Osteoblast (primary cell): ENCODE measurements around the gene MT4. TPM values are rescaled to one million over a fixed set of nuclear protein-coding genes. Genes with fewer than 3 reads are reported as not detected.

Experiments used
- DNase-seq: peaks from one replicate; pipeline ENCODE4 v3.0.0; 2011; ENCODE audit warnings: low spot score, mixed read lengths; ENCODE audit not compliant: insufficient read length; ENCODE audit errors: missing footprints
- H2AFZ ChIP-seq: 2 replicates; pipeline ENCODE4 v1.6.0; 2011; ENCODE audit warnings: mild to moderate bottlenecking, low read length
- H3K27ac ChIP-seq: 2 replicates; pipeline ENCODE4 v1.5.1; 2011; ENCODE audit warnings: mild to moderate bottlenecking, low read depth, low read length, moderate library complexity
- H3K27me3 ChIP-seq: 2 replicates; pipeline ENCODE4 v1.6.0; 2012; ENCODE audit warnings: mild to moderate bottlenecking, control low read depth, inconsistent platforms, low read length, moderate library complexity; ENCODE audit not compliant: insufficient read depth
- H3K36me3 ChIP-seq: 2 replicates; pipeline ENCODE4 v1.5.1; 2011; ENCODE audit warnings: mild to moderate bottlenecking, low read length, control low read depth, moderate library complexity; ENCODE audit not compliant: insufficient read depth
- H3K4me1 ChIP-seq: 2 replicates; pipeline ENCODE4 v1.5.1; 2011; ENCODE audit warnings: mild to moderate bottlenecking, low read length, control low read depth, moderate library complexity; ENCODE audit not compliant: insufficient read depth
- H3K4me2 ChIP-seq: 2 replicates; pipeline ENCODE4 v1.6.0; 2011; ENCODE audit warnings: mild to moderate bottlenecking, low read length; ENCODE audit not compliant: insufficient read depth
- H3K4me3 ChIP-seq: fragments of 200-600 bp; sonication (generic); 3 replicates; pipeline ENCODE4 v1.5.1; 2012; ENCODE audit warnings: mild to moderate bottlenecking, low read length, inconsistent platforms; ENCODE audit not compliant: insufficient read depth
- H3K79me2 ChIP-seq: 2 replicates; pipeline ENCODE4 v1.6.0; 2012; ENCODE audit warnings: mild to moderate bottlenecking, low read length, control low read depth, inconsistent platforms; ENCODE audit not compliant: insufficient read depth
- H3K9me3 ChIP-seq: 2 replicates; pipeline ENCODE4 v1.5.1; 2011; ENCODE audit warnings: low read depth, low read length, control low read depth
- H4K20me1 ChIP-seq: 2 replicates; pipeline ENCODE4 v1.6.0; 2012; ENCODE audit warnings: mild to moderate bottlenecking, low read length, control low read depth; ENCODE audit not compliant: insufficient read depth
- CTCF ChIP-seq: IDR thresholded peaks from 2 replicates; pipeline ENCODE4 v1.5.1; 2011; ENCODE audit warnings: mild to moderate bottlenecking, low read depth, low read length, moderate library complexity; ENCODE audit errors: extremely low read depth
- total RNA-seq: library from RNA; depleted of rRNA; stranded (reverse); fragments of >200 nt; gene quantifications from 2 replicates; pipeline ENCODE4 v1.2.3, GENCODE V29; 2012

The MT4 gene
- total RNA-seq, 1 donor: not detected

GRCh38 chr16:56613706-56614105, 48.8 kb downstream of the MT4 start:
- no peaks in the 10 kb centered on the region for H3K9me3 ChIP-seq
- peak overlapping the region; percentile 65 for H3K27ac ChIP-seq
- no peak overlapping the region for H2AFZ ChIP-seq
- H3K27me3 ChIP-seq: no peaks in the 10 kb centered on the region
- TF ChIP-seq CTCF: no peak
- peaks cover 65% of the 10 kb centered on the region for H3K4me1 ChIP-seq
- H4K20me1 ChIP-seq: no peaks in the 10 kb centered on the region
- no peaks in the 10 kb centered on the region for H3K79me2 ChIP-seq
- DNase-seq: no peak
- H3K36me3 ChIP-seq: no peaks in the 10 kb centered on the region
- no peak overlapping the region for H3K4me3 ChIP-seq
- no peak overlapping the region for H3K4me2 ChIP-seq

GRCh38 chr16:56614549-56614991, 49.7 kb downstream of the MT4 start:
- no peaks in the 10 kb centered on the region for H3K27me3 ChIP-seq
- H4K20me1 ChIP-seq: no peaks in the 10 kb centered on the region
- no peak for TF ChIP-seq CTCF
- H3K4me3 ChIP-seq: no peak overlapping the region
- H3K27ac ChIP-seq: peak overlapping the region; percentile 65
- peaks cover 57% of the 10 kb centered on the region for H3K4me1 ChIP-seq
- H3K9me3 ChIP-seq: no peaks in the 10 kb centered on the region
- DNase-seq: peak; percentile 89
- H3K4me2 ChIP-seq: peak overlapping the region; percentile 12
- no peaks in the 10 kb centered on the region for H3K79me2 ChIP-seq
- H2AFZ ChIP-seq: no peak overlapping the region
- no peaks in the 10 kb centered on the region for H3K36me3 ChIP-seq

- Histone ChIP-seq H4K20me1 (no peaks in the 10 kb centered on the region), H3K9me3 (no peaks in the 10 kb centered on the region), H3K27ac (peak overlapping the region; percentile 65), H3K4me3 (no peak overlapping the region), H3K27me3 (no peaks in the 10 kb centered on the region), H3K79me2 (no peaks in the 10 kb centered on the region), H3K4me1 (peaks cover 51% of the 10 kb centered on the region), H3K36me3 (no peaks in the 10 kb centered on the region), H3K4me2 (peak overlapping the region; percentile 12), H2AFZ (no peak overlapping the region)
- DNase-seq: no peak
- TF ChIP-seq CTCF: no peak
Observed at GRCh38 chr16:56615353-56615752, 50.5 kb downstream of the MT4 start.

GRCh38 chr16:56616608-56617211, 51.8 kb downstream of the MT4 start:
- no peak for TF ChIP-seq CTCF
- no peaks in the 10 kb centered on the region for H3K36me3 ChIP-seq
- peaks cover 38% of the 10 kb centered on the region for H3K4me1 ChIP-seq
- no peaks in the 10 kb centered on the region for H3K9me3 ChIP-seq
- H3K79me2 ChIP-seq: no peaks in the 10 kb centered on the region
- H2AFZ ChIP-seq: peak overlapping the region; percentile 96
- no peaks in the 10 kb centered on the region for H4K20me1 ChIP-seq
- DNase-seq: no peak
- H3K4me3 ChIP-seq: peak overlapping the region; percentile 69
- H3K4me2 ChIP-seq: peak overlapping the region; percentile 89
- peak overlapping the region; percentile 17 for H3K27ac ChIP-seq
- no peaks in the 10 kb centered on the region for H3K27me3 ChIP-seq
